ENCODE data around the gene SCUBE3.

Gene SCUBE3

DNA sequence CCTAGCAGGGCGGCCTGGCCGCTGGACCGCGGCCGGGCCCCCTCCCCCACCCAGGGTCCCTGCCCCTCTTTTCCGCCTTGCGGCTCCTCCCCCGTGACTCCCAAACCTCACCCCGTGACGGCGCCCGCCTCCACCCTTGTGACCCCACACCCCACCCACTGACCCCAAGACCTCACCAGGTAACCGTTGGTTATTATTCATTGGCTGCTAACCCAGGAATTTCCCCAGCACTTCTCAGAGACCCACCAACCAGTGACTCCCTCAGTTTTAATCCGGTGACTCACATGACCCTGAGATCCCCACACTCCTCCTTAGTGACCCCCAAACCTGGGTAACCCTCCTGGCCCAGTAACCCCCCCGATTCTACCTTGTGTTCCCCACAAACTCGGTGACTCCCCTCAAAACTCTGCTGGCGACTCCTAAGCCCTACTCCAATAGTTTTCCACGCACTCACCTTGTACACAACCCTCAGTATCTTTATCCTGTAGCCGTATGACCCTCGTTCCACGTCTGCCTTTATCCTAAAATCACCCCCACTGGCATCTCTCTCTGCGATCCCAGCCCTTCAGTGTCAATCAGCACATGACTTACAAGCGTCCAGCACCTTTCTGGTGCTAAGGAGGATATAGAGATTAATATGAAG is 46.3 kb downstream of the SCUBE3 start:
- peak; percentile 32 for DNase-seq (ENCODE audit: low read depth)
- no peak for TF ChIP-seq CTCF (IDR thresholded peaks at IDR 0.05; ENCODE audit: control insufficient read depth, extremely low read depth, insufficient read depth)

DNA sequence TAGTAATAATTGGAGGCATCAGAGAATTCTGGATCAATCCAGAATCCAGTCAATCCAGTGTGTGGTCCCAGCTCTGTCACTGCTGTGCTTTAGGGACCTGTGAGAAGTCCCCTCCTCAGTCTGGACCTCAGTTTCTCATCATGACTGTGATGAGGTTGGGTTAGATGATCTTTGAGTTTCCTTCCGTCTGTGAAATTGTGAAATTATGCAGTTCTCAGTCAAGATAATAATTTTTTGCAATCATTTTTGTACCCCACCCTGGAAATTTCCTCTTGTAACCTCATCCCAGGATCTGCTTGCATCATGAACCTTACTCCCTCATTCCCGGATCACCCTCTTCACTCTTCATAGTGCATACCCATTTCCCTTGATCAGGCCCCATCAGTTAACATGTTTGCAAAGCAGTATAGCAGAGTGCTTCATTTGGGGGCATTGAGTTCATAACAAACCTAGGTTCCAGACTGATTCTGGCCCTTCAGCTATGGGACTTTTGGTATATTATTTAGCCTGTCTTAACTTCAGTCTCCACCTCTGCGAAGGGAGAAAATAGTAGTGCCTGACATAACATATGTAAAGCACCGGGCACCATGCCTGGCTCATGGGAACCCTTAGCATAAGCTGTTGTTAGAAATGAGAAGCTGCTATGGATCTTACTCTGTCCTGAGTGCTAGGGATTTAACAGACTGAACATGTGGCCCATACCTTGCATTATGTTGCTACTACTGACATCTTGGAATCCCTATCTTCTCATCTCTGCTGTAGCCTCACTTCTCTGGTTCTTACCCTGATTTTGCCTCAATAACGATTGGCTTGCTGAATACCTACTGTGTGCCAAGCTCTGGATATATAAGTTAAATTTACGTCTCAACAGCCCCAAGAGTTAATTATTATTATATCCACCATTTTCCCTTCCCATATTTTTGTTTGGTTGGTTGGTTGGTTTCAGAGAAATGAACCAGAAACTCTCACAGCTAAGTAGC is 47.1 kb downstream of the SCUBE3 start:
- TF ChIP-seq CTCF (IDR thresholded peaks at IDR 0.05; ENCODE audit: control insufficient read depth, extremely low read depth, insufficient read depth) = no peak
- no peak for DNase-seq (ENCODE audit: low read depth)

More for the DNA sequence above, 46.3 kb downstream of the SCUBE3 start:
- H3K4me3 ChIP-seq (ENCODE audit: low read depth, low read length) = peak overlapping the region; percentile 87

GRCh38 chr6:35262596-35262995 is 48.8 kb downstream of the SCUBE3 start:
- TF ChIP-seq CTCF (IDR thresholded peaks at IDR 0.05; ENCODE audit: control insufficient read depth, extremely low read depth, insufficient read depth) = no peak
- no peak overlapping the region for H3K4me3 ChIP-seq (ENCODE audit: low read depth, low read length)
- DNase-seq (ENCODE audit: low read depth) = no peak

More for the DNA sequence above, 47.1 kb downstream of the SCUBE3 start:
- peak overlapping the region; percentile 87 for H3K4me3 ChIP-seq (ENCODE audit: low read depth, low read length)

DNA sequence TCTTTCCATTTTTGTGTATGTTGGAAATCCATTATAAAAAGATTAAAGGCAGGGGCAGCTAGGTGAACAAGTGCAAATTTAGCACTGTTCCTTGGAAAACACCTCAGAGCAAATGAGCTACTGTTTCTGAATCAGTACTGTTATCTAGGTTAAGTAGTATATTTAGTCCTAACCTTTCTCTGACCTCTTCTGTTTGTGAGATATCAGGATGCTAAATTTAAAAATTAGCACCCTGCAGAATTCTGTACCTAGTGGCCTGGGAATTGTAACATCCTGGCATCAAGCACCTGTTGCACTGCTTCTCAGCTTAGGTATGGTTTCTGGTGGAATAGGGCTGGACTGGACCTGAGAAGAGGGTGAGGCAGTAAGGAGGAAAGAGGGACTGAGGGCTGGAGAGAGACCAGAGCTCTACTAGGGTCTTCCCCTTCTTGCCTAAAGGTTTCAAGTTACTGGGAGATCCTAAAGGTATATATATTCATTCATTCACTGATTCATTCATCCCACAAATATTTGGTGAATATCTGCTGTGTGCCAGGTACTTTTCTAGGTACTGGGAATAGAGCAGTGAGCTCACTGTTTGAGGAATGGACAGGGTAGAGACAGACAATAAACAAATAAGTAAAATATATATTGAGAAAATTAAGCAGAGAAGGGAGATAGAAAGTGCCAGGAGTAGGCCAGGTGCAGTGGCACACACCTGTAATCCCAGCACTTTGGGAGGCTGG is 51.0 kb downstream of the SCUBE3 start:
- no peak for DNase-seq (ENCODE audit: low read depth)
- no peak for TF ChIP-seq CTCF (IDR thresholded peaks at IDR 0.05; ENCODE audit: control insufficient read depth, extremely low read depth, insufficient read depth)
- no peak overlapping the region for H3K4me3 ChIP-seq (ENCODE audit: low read depth, low read length)

- no peak overlapping the region for H3K4me3 ChIP-seq (ENCODE audit: low read depth, low read length)
- no peak for DNase-seq (ENCODE audit: low read depth)
- TF ChIP-seq CTCF (IDR thresholded peaks at IDR 0.05; ENCODE audit: control insufficient read depth, extremely low read depth, insufficient read depth) = no peak
Measured at GRCh38 chr6:35265523-35265922, 51.8 kb downstream of the SCUBE3 start.

- no peak for DNase-seq (ENCODE audit: low read depth)
- H3K4me3 ChIP-seq (ENCODE audit: low read depth, low read length) = no peak overlapping the region
- no peak for TF ChIP-seq CTCF (IDR thresholded peaks at IDR 0.05; ENCODE audit: control insufficient read depth, extremely low read depth, insufficient read depth)
Measured at GRCh38 chr6:35267446-35267845, 53.7 kb downstream of the SCUBE3 start.

All from LNCaP clone FGC (cell line).